Nephron (organoid): ENCODE data around the gene SPATS2L.

Experiments used
- H3K27ac Mint-ChIP-seq, 3 experiments: 2 replicates each; pipeline ENCODE4 v1.8.0; 2020; ENCODE audit warnings: mixed read lengths in 3 of 3, mild to moderate bottlenecking in 2 of 3, moderate library complexity in 1 of 3
- H3K27me3 Mint-ChIP-seq: 2 replicates; pipeline ENCODE4 v1.8.0; 2021; ENCODE audit warnings: low read depth, mild to moderate bottlenecking, moderate library complexity, mixed read lengths
- H3K36me3 Mint-ChIP-seq: 2 replicates; pipeline ENCODE4 v1.8.0; 2020; ENCODE audit warnings: low read depth, mixed read lengths
- H3K4me1 Mint-ChIP-seq: 2 replicates; pipeline ENCODE4 v1.8.0; 2020; ENCODE audit warnings: mixed read lengths
- H3K4me3 Mint-ChIP-seq, 3 experiments: 2 replicates each; pipeline ENCODE4 v1.8.0; 2020; ENCODE audit warnings: mild to moderate bottlenecking in 3 of 3, mixed read lengths in 3 of 3, moderate library complexity in 2 of 3
- H3K9me3 Mint-ChIP-seq: 2 replicates; pipeline ENCODE4 v1.8.0; 2020; ENCODE audit warnings: mixed read lengths
- CTCF ChIP-seq, 3 experiments: fragments of 200-600 bp; sonication (generic); IDR thresholded peaks; one replicate each; pipeline ENCODE4 v1.5.0; 2021; ENCODE audit warnings: antibody characterized with exemption in 3 of 3; ENCODE audit not compliant: unreplicated experiment in 3 of 3

SPATS2L gene

GRCh38 chr2:200415455-200415854 lies 109.0 kb downstream of the SPATS2L start:
- H3K4me3 Mint-ChIP-seq, result no peak overlapping the region
- TF ChIP-seq CTCF (IDR thresholded peaks at IDR 0.05; ENCODE audit: unreplicated experiment in 3 of 3), result no peak

DNA sequence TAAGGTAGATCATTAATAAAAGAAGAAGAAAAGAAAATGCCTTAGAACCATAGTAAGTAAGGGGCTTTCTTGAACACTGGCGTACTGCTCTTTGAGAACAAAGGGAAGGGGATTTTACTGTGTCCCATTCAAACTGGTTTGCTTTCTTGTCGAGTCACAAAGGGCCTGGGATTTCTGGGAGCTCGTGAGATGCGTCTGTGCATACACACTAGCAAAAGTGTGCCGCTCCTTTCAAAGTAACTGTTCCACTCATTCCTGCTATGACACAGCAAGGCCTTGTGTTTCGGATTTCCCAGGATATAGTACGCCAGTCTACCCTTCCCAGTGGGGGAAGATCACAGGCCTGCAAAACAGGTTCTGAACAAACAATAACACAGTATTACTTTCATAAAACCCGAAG lies 110.4 kb downstream of the SPATS2L start:
- peak overlapping the region; percentile 84 to 90 (median 85) for H3K27ac Mint-ChIP-seq
- no peak for TF ChIP-seq CTCF (IDR thresholded peaks at IDR 0.05; ENCODE audit: unreplicated experiment in 3 of 3)
- H3K27me3 Mint-ChIP-seq, result no peaks in the 10 kb centered on the region

More at GRCh38 chr2:200415455-200415854, 109.0 kb downstream of the SPATS2L start:
- H3K4me1 Mint-ChIP-seq, result peaks cover 35% of the 10 kb centered on the region
- H3K27me3 Mint-ChIP-seq, result no peaks in the 10 kb centered on the region
- peaks cover 37% of the 10 kb centered on the region for H3K36me3 Mint-ChIP-seq
- no peaks in the 10 kb centered on the region for H3K9me3 Mint-ChIP-seq
- H3K27ac Mint-ChIP-seq, result peak overlapping the region in 1 of 3 experiments; percentile 85

GRCh38 chr2:200417366-200417765 lies 110.9 kb downstream of the SPATS2L start:
- H3K9me3 Mint-ChIP-seq, result no peaks in the 10 kb centered on the region
- peak overlapping the region; percentile 84 to 90 (median 85) for H3K27ac Mint-ChIP-seq
- no peaks in the 10 kb centered on the region for H3K27me3 Mint-ChIP-seq
- peaks cover 49% of the 10 kb centered on the region for H3K36me3 Mint-ChIP-seq
- TF ChIP-seq CTCF (IDR thresholded peaks at IDR 0.05; ENCODE audit: unreplicated experiment in 3 of 3), result no peak
- H3K4me1 Mint-ChIP-seq, result peaks cover 20% of the 10 kb centered on the region
- H3K4me3 Mint-ChIP-seq, result no peak overlapping the region

More for the DNA sequence above, 110.4 kb downstream of the SPATS2L start:
- Mint-ChIP-seq H3K36me3 (peaks cover 49% of the 10 kb centered on the region), H3K9me3 (no peaks in the 10 kb centered on the region), H3K4me3 (no peak overlapping the region), H3K4me1 (peaks cover 24% of the 10 kb centered on the region)

DNA sequence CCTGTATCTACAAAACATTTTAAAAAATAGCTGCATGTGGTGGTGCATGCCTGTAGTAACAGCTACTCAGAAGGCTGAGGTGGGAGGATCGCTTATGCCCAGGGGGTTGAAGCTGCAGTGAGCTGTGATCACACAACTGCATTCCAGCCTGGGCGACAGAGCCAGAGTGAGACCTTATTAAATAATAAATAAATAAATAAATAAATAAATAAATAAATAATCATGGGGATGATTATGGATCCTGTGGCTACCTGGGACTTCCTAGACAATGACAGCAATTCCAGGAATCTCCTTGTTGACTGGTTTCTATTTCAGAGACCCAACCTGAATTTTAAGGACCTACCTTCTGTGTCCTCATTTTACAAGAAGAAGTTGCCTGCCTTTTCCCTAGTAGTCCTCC lies 111.9 kb downstream of the SPATS2L start:
- Mint-ChIP-seq H3K4me1 (peaks cover 18% of the 10 kb centered on the region), H3K9me3 (no peaks in the 10 kb centered on the region), H3K36me3 (peaks cover 54% of the 10 kb centered on the region), H3K27ac (peak overlapping the region in 2 of 3 experiments; percentile 35 to 50), H3K4me3 (no peak overlapping the region), H3K27me3 (no peaks in the 10 kb centered on the region)
- no peak for TF ChIP-seq CTCF (IDR thresholded peaks at IDR 0.05; ENCODE audit: unreplicated experiment in 3 of 3)

- H3K27ac Mint-ChIP-seq, result peak overlapping the region in 1 of 3 experiments; percentile 50
- peaks cover 11% of the 10 kb centered on the region for H3K4me1 Mint-ChIP-seq
- H3K4me3 Mint-ChIP-seq, result no peak overlapping the region
Observed at GRCh38 chr2:200419325-200419724, 112.8 kb downstream of the SPATS2L start.

More at GRCh38 chr2:200419325-200419724, 112.8 kb downstream of the SPATS2L start:
- Mint-ChIP-seq H3K9me3 (no peaks in the 10 kb centered on the region), H3K27me3 (no peaks in the 10 kb centered on the region), H3K36me3 (peaks cover 53% of the 10 kb centered on the region)
- TF ChIP-seq CTCF (IDR thresholded peaks at IDR 0.05; ENCODE audit: unreplicated experiment in 3 of 3), result no peak
